GM04503 (cell line): ENCODE data around the gene TSPAN5.

Source experiments
- DNase-seq: peaks from one replicate; pipeline ENCODE4 v3.0.0-alpha.2; 2012; ENCODE audit warnings: low read depth

The TSPAN5 gene

DNA sequence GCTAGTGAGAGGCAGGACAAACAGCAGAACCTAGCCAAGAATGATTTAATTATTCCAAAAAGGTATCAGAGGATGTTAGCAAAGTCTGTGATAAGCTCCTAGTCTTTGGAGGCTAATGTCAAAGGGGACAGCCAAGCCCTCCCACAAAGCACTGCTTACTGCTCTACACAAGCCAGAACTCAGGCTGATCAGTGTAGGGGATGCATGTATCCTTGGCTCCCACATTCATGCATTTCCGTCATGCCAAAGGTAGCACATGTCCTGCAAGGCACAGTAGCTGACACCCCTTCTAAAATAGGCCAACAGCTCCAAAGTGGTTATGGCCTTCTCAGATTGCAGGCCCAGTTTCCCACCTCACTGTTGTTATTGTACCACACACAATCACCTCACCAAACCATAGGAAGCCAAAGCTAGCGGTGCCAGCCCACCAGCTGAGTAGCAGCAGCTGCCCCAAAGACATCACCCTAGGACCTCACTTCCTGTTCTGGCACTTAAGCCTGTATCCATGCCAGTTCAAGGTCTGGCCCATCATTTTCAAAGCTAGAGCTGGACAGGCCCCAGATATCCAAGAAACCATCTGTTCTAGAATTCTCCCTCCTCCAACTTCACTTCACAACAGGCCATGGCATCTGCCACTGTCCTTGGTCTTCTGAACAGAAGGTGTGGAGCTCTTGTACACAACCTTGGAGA lies 40.9 kb downstream of the TSPAN5 start:
- no peak for DNase-seq

DNA sequence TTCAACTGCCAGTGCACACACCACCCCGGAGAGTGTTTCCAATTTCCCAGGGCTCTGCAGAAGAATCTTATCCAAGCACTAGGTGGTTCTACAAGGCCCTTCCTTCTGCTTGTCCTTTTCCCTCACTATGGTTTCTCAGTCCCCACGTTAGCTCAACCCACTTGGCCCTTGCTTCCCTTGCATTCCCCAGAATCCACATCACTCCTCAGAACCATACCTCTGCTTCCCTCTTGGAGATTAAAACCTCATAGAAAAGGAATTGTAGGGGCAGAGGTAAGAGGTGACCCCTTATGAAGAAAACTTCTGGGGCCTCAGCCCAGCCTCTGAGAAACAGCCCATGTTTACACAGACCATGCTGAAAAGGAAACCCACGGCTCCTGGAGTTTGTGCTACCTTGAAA lies 42.4 kb downstream of the TSPAN5 start:
- DNase-seq, result no peak

DNA sequence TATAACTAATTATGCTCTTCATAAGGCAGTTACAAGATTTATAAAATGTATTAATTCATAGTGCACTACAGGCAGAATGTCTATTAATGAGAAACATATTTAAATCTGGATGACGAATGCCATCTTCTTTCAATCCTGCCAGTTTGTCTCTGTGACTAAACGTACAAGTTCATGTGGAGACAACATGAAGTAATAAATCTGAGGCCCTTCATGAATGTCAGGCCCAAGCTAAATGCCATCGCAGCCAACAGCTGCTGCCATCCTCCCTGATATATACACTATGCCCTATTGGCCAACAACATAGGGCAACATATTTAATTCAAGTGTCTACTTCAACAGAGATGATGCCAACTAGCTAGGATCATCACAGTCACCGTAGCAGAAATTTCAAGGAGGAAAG lies 43.7 kb downstream of the TSPAN5 start:
- DNase-seq, result no peak

DNA sequence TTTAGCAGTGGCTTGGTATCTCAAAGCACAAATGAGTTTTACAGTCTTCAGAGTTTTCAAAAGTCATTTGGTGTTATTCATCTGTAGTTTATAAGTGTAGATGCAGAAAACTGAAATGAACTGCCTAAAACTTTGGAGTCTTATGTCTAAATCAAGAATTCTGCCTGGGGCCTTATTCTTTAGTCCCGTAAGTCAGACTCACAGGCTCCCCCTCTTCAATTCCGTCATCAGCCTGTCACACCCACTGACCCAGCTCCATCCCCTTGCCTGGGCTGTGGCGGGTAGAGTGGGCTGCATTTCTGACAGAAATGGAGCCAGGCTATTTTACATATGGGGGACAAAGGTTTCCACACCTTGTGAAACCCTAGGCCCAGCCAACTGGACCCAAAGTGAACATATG lies 44.3 kb downstream of the TSPAN5 start:
- no peak for DNase-seq

DNA sequence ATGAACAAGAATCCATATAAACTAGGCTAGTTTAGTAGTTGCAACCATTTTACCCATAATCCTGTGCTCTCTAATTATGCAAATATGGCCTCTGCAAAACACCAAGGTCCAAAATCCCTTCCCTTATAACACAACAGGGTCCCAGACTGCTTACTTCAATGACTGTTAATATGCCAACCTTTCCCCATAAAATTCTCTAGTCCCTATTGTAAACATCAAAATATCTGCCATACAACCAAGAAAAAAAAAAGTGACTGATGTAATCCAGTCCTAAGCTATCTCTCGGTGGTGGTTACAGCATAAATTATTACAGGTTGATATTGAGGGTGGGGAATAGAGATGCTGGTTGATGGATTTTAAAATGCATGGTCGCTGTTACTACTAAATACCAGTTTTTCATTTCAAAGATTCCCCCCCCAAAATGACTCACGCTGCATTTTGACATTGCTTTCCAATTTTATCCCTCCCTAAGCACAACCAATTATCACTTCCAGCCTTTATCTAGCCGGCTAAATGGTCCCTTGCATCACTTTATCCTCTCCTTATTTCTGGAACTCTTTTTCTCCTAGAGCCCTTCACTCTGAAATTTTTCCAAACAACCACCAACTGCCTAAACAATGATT lies 44.8 kb downstream of the TSPAN5 start:
- DNase-seq, result no peak

DNA sequence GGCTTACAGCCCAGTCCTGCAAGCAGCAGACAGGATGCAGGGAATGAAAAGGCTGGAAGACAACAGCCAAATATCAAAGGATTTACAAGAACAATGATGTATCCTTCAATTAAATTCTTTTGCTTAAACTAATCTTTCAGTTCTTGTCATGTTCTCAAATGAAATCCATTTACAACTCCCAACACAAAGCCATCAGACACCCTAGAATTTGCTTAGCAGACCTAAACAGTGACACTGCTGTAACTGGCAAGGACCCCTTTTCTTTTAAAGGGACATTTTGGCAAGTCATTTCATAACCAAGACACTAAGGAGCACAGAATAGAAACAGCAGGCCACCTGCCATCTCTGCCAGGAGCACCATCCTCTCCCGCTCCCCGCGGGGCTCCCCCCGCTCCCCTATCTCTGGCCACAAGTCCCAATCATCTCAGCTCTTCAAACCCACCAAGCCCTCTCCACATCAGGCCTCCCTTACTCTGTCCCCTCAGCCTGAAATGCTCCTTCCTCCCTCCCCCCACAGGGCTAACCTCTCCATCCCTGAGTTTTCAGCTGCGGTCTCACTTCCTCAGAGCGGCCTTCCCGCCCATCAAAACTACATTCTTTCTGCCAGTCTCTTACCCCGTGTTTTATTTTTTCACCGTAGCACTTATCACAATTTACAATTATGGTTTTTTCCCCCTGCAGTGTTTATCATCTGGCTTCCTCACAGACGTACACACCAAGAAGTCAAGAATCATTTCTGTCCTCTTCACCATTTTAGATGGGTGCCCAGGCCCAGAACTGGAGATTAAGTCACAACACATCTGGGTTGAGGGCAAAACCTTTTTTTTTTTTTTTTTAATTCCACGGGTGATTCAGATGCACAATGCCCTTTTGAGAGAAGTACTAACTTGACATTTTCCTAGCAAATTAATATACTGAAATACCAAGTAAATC lies 45.8 kb downstream of the TSPAN5 start:
- DNase-seq, result no peak

DNA sequence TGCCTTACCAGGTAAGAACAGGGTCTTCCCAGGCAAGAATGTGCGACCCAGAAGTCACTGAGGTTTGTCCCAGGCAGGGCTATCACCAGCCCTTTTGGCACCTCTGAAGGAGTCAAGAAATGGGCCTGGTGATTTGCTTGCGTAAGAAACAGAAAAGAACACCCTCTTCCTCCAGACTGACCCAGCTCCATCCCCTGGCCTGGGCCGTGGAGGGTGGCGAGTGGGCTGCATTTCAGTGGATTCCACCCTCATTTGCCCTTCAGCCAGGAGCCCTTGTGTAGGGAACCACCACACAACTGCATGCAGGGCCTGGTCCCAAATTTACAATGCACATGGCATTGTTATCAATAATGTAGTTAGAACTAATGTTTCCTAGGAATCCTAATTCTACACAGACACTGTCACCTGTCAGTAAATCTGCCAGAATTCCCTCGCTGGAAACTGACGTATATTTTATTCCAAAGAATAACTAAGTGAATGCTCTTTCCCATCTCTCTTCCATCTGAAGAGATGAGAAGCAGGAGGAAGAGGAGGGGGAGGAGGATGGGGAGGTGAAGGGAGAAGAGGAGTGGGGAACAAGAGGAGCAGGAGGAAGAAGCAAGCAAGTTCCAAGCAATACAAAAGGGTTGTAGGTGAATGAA lies 46.6 kb downstream of the TSPAN5 start:
- no peak for DNase-seq

DNA sequence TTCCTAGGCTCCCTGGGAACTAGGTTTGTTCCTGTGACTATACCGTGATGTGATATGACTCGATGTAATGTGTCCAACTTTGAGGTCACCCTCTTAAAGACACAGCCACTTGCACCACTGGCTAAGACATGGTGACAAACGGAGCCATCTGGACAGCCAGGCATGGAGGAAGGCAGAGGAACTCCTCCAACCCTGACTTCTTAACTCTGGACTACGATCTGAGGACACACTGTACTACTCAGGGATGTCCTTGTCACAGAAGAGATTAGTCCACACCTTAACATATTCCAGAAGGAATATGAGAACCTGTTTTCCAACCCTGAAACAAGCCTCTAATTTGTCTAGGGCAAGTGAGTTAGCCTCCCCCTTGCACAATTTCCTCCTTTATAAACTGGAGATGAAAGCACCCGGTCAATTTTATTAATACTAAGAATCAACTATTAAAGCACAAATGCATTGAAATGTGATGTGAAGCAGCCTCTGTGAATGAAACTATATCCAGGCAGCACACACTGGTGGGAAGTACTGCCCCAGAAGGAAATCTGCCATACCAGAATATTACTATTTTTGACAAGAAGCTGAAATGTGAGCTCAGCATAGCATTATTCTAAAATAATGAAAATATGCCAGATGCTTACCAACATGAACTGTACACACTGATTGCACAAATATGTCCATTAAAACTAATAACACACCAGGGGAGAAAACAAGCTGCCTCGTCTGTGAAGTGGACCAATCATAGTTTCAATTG lies 47.3 kb downstream of the TSPAN5 start:
- no peak for DNase-seq

DNA sequence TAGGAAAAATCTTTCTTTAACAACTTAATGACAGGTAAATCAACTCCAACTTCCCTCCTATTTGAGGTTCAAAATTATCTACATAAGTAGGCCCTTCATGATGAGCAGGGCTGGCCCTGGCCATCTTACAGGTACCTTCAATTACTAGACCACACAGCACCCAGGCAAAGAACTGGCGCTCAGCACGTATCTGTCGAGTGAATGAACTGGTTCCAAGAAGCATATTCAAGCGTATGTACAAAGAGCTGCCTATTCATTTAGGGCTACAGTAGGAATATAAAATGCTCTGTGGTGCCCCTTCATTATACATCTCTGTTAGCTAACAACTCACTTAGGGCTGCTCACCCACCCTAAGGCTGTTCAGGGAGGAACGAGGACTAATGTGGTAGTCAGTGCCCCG lies 48.0 kb downstream of the TSPAN5 start:
- no peak for DNase-seq

DNA sequence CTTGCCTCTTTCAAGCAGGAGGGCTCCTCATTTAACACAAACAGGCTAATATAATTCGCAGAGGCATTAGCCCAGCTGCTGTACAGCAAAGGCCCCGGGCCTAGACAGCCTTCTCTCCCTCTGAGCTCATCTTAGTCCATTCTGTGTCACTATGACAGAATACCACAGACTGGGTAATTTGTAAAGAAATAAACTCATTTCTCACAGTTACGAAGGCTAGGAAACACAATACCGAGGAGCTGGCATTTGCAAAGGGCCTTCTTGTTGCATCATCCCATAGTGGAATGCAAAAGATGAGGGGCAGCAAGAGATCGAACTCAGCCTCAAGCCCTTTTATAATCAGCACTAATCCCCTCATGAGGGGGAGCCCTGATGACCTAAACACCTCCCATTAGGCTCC lies 48.5 kb downstream of the TSPAN5 start:
- DNase-seq, result no peak

DNA sequence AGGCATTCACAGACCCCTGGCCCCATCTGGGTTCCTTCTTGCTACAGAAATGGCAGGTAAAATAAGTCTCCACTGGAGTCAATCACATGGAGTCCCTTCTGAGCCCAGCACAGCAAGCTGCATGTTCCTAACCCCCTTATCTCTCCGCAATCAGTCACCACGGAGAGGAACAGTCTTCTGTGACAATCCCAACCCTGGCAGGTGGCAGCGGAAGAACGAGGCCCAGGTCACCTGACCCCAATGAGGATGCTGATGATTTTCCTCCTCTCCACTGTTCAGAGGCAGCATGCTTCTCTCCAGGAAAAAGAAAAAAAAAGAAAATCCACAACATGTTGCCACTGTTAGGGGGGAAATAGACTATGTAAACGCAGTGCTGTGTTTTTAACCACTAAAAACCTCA lies 50.1 kb downstream of the TSPAN5 start:
- no peak for DNase-seq

DNA sequence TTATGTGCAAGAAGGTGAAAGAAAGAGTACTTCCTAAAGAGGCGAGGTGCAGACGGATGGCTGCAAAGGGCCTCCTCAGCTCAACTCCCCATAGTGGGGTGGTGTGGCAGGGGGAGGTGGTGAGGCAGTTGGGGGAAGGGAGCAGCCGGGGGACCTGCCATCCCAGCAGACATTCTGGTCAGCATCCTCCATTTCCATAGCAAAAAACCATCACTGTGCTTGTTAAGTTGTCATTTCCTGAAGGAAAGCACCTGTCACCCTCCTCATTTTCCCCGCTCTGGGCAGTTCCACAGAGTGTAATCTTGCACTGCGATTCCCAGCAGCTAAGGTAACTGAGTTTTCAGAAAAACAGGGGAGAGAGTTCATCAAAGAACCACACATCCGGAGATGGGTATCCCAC lies 51.5 kb downstream of the TSPAN5 start:
- no peak for DNase-seq

DNA sequence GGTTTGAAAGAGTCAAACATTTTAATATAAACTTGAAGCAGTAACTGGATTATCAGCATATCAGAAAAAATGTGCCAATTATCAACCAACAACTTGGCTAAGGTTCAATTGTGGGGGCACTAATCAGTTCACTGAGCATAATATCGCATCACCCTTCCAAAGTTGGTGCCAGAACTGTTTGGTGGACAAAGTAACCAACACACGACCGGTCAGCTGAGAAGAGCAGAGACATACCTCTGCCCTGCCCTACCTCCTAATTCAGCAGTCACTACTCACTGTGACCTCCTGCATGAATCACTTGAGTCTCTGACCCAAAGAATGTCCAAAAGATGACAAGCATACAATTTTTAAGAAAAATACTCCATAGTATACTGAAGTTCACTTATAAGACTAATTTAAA lies 53.2 kb downstream of the TSPAN5 start:
- no peak for DNase-seq

DNA sequence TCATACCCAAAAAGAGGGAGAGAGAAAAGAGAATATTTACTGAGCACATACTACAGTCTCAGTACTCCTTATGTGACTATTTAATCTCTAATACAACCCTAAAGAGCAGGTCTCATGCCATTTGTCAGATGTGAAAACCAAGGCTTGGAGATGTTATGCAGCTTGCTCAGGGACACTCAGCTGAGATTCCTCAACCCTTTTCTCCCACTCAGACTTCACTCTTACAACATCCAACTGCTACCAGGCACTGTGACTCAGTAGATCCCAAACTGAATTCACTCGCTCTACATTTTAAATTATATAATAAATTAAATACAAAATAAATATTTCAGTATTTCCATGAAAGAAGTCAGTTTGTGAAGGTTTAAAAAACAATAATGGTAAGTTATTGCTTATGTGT lies 53.7 kb downstream of the TSPAN5 start:
- DNase-seq, result no peak

DNA sequence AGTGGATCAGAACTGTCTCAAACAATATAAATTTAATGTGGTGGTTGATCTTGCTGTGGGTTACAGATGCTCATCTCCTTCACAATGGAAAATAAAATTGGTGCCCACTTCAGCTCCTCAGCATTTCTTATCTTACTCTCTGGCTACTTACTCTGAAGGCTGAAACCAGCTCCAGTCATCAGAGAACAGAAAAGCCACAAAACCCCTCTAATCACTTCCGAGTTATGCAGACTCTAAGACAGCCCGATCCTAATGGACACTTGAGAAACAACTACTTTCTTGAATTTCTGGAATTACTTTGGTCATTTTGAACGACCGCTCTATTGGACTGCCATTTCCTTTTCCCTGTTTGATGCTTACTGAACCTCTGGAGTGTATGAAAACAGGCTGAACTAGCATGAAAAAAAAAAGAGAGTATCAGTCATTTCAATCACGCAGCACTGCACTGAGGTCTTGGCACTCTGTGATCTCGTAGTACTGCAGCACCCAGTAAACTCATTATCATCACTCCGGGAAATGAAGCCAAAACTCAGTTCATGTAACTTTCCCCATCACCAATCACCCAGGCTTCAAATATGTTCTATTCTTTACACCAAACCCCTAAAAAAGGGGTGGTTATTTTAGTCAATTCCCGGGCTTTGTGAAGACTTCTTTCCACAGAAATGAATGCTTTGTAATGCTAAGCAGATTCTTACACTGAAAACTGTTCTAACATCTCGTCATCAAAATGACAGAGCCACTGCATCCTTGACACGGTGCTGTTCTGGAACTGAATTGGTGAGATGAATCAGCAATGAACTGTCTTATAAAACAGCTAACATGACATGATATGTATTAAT lies 54.5 kb downstream of the TSPAN5 start:
- peak; percentile 23 for DNase-seq

DNA sequence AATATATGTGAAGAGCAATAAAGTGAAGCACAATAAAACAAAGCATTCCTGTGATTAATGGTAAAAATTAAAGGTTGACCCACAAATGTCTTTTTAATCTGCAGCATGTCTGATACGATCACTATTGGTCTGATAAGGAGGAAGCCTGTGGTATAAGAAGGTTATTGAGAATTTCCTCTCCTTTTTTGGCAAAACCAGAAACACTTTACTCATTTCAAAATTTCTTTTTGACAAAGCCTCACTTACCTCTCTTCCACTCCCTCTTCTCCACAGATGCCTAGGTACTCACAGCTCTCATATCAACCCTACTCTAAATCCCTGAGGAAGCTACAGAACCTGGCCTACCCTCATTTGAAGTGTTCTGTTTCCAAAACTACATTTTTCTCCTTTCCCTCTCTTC lies 56.1 kb downstream of the TSPAN5 start:
- DNase-seq, result no peak

DNA sequence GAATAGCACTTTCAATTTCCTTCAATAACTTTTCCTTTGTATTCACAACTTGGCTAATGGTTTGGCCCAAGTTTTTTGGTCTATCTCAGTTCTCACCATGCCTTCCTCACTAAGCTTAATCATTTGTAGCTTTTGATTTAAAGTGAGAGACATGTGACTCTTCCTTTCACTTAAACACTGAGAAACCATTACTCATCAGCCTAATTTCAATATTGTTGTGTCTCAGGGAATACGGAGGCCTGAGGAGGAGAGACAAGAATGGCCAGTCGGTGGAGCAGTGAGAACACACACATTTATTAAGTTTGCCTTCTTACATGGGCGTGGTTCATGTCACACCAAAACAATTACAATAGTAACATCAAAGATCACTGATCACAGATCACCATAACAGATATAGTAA lies 56.7 kb downstream of the TSPAN5 start:
- DNase-seq, result no peak

DNA sequence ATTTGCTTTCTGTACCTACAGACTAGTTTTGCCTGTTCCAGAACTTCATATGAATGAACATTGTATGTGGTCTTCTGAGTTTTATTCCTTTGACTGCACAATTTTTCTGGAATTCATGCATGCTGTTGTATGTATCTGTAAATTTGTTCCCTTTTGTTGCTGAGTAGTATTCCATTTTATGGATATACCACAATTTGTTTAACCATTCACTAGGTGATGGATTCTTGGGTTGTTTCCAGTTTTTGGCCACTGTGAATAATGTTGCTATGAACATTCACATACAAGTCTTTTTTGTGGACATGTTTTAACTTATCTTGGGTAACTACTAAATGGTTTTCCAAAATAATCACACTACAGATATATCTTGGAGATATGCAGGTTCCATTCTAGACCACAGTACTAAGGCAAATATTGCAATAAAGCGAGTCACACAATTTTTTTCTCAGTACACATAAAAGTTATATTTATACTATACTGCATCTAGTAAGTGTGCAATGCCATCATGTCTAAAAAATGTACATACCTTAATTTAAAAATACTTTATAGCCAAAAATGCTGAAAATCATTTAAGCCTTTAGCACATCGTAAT lies 58.7 kb downstream of the TSPAN5 start:
- no peak for DNase-seq

DNA sequence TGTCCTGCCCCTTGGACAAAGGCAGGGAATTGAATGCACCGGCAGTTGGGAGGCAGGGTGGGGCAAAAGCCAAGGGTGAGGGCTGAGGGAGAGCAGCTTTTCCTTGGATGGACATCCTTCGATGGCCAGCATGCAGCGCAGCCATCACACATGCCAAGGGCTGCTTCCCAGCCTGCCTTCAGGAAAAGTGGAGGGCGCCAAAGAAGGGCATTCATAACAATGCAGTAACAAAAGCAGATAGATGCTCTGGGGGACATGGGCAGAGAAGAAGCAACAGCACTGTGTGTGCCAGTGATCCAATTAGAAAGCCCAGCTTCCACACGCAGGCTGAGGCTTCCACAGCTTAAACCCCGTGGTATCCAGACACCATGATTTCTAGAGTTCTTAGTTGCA lies 71.5 kb downstream of the TSPAN5 start:
- no peak for DNase-seq

DNA sequence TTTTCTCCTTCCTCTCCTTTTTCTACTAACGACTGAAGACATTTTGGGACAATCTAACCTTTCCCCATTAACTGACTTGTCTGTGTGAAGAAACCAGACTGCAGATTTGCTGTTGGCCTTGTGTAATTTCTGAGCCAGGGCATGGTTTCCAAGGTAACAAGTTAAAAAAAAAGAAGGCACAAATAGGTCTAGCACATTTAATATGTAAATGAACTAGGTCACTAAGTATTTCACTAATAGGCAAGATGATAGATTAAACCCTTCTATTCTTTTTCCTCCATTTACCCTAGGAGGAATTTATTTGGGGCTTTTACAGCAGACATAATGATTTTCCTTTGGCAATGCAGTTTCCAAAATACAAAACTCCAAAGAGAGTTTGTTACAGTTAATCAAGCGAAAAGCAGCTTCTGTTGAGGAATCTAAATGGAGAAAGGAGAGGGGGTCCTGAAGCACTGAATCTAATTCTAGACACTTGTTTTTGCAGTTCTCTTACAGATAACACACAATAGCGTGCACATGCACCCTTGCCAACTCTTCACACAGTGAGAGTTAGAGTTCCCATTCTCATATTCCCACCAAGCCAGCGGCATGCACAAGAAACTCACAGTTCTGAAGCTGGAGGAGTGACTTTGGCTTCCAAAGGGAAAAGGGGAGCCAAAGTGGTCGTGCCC lies 72.0 kb downstream of the TSPAN5 start:
- no peak for DNase-seq
